Right hindlimb (tissue), 1 donor: Measurements from ENCODE around the gene PRDM16.
A peak's percentile ranks its signal among the peaks of the same experiment; 100 is the strongest.

ENCODE experiments used
- DNase-seq: peaks from one replicate; pipeline ENCODE4 v3.0.0-alpha.2; 2018

PRDM16 gene

DNA sequence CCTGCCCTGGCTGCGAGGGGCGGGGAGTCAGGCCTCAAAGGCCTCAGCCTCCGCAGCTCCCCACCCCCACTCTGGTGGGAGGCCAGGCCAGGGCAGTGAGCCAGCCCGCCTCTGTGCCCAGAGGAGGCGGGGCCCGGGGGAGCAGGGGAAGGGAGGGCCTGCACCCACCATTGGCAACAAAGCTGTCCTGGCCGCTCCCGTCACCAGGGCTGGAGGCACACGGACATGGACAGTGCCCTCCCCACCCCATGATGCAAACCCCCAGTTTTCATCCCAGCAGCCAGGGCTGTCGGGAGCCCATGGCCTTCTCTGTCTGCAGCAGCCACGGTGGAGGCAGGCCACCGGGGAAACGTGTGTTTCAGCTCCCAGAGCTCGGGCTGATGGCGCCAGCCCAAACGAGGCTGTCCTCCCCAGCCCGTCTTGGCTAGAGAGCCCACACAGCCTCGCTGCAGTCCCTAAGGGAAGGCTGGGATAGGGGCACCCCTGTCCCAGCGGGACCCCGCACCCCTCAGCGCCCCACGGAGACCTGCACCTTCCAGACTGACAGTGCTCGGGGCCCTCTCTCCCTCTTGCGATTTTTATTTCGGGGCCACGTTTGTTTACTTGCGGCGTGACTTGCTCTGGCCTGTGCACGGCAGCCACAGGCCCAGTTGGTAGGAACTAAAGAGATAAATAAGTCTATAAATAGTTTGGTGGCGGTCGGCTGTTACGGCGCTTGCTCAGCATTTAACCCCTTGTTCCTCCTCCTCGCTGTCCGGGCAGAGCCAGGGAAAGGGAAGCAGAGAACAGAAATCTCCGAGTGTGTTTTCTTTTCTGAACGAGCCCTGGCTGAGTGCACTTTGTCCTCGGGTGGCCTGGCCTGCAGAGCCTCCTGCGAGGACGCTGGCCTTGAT lies 101.8 kb downstream of the PRDM16 start:
- DNase-seq = peak; percentile 80

GRCh38 chr1:3171761-3172160 lies 102.8 kb downstream of the PRDM16 start:
- DNase-seq = no peak

DNA sequence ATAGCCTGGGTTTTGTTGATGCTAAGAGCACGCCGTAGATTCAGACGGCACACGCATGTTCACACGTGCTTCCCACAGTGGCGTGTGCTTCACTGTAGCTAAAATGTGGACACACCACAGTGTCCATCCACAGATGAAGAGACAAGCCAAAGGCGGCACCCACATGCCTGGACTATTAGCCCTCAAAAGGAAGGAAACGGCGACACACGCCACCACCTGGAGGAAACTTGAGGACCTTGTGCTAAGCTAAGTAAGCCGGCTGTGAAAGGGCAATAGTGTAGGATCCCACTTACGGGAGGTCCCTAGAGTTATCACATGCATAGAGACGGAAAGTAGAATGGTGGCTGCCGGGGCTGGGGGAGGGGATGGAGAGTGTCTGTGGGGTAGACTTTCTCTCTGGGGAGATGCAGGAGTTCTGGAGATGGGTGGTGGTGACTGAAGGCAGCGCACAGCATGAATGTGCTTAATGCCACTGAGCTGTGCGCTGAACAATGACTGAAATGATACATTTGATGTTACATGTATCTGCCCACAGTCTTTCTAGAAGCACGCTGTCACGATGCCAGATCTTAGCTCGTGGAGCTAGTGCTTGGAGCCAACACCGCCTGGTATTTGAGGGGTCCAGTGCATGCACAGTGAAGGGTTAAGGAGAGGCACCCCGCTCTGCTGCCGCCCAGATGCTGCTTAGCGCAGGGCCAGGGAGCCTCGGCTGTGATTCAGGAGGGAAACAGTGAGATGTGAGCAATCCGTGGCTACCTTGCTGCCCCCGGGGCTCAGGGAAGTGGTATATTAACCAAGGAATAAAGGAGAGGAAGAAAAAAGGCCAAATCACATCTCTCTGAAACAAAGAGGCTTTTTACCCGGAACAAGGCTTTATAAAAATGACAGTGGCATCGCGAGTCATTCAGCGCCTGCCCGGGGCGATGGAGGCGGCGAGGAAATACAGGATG lies 103.7 kb downstream of the PRDM16 start:
- DNase-seq = no peak

DNA sequence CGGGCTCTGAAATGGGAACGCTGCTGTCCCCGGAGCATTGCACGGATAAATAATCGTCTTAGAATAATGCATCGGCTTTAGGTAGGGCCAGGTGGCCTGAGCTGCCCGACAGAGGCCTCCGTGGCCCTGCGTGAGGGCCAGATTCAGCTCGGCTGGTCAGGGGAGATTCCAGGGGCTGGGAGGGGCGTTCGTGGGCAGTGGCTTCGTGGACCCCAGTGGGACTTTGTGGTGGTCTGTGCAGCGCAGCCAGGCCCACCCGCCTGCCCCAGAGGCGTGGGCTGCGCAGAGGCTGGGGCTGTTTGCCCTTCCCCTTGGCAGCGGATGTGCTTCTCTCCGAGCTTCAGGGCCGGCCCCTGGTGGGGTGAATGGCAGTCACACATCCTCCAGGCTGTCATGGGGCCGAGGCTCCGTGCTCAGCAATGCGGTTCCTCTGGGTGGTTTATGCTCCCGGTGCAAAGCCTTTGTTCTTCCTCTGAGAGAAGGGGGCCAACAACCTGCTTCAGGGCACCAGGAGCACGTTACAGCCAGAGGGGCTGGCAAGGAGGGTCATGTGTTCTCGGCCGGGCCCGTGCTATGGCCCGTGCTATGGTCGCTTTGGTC lies 104.5 kb downstream of the PRDM16 start:
- DNase-seq = no peak

- DNase-seq = peak; percentile 48
Observed at GRCh38 chr1:3174487-3175247, 105.7 kb downstream of the PRDM16 start.

GRCh38 chr1:3175486-3175885 lies 106.5 kb downstream of the PRDM16 start:
- DNase-seq = no peak

- DNase-seq = no peak
Observed at GRCh38 chr1:3176028-3176427, 107.0 kb downstream of the PRDM16 start.

DNA sequence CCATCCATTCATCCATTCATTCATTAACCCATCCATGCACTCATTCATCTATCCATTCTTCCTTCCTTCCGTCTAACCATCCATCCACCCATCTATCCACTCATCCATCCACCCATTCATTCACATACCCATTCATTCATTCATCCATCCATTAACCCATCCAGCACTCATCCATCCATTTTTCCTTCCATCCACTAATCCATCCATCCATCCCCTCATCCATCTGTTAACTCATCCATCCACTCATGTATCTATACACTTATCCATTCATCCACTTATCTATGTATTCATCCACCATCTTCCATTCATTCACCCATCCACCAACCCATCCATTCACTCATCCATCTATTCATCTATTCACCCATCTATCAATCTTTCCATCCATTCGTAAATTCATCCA lies 107.8 kb downstream of the PRDM16 start:
- no peak for DNase-seq

DNA sequence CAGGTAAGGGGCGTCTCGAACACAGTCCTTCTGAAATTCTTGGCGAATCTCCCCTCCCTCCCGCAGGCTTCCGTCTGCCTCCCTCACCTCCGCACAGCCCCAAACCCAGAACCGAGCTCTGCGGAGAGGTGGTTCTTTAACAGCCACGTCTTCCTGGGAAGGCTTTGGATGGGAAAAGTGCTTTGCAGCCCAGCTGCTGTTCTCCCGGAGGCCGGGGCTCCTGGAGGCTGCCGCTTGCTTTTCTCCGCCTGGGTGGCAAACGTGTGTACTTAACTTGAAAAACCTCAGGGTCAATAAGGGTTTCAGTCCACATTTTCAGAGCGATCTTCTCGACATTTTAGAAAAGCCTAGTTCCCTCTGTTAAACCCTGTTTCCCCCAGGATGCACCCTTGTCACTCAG lies 109.3 kb downstream of the PRDM16 start:
- DNase-seq = no peak

GRCh38 chr1:3179471-3179870 lies 110.5 kb downstream of the PRDM16 start:
- DNase-seq = no peak

- no peak for DNase-seq
Observed at GRCh38 chr1:3180915-3181314, 111.9 kb downstream of the PRDM16 start.

DNA sequence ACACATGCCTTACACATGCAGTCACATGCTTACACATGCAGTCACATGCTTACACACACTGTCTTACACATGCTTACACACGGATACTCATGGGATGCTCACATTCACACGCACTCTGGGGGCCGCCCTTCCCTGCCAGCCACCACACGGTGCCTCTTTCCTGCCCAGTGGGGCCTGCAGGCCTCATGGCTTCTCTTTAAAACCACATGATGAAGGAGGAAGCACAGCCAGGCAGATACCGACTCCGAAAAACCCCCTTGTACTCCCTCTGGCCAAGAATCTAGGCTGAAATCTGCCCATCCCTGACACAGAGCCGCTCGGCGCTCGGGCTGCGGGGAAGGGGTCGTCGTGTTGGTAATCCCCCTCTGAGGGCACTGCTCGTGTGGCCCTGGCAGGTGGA lies 113.0 kb downstream of the PRDM16 start:
- DNase-seq = no peak

- no peak for DNase-seq
Observed at GRCh38 chr1:3183411-3183810, 114.4 kb downstream of the PRDM16 start.

GRCh38 chr1:3183813-3184212 lies 114.8 kb downstream of the PRDM16 start:
- DNase-seq = no peak

- no peak for DNase-seq
Observed at GRCh38 chr1:3184666-3185065, 115.7 kb downstream of the PRDM16 start.

DNA sequence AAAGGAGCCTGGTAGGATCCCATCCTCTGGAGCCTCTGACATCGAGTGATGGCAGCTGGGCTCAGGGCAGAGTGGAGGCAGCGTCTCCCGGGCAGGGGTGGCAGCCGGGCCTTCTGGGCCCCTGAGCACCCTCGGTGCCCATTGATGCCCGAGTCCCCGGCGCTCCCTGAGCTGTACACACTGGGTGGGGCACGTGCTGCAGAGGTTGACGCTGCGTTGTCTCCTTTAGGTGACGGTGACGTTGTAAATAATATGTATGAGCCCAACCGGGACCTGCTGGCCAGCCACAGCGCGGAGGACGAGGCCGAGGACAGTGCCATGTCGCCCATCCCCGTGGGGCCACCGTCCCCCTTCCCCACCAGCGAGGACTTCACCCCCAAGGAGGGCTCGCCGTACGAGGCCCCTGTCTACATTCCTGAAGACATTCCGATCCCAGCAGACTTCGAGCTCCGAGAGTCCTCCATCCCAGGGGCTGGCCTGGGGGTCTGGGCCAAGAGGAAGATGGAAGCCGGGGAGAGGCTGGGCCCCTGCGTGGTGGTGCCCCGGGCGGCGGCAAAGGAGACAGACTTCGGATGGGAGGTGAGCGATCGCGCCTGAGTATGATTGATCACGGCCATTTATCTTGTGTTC lies 117.0 kb downstream of the PRDM16 start:
- no peak for DNase-seq

DNA sequence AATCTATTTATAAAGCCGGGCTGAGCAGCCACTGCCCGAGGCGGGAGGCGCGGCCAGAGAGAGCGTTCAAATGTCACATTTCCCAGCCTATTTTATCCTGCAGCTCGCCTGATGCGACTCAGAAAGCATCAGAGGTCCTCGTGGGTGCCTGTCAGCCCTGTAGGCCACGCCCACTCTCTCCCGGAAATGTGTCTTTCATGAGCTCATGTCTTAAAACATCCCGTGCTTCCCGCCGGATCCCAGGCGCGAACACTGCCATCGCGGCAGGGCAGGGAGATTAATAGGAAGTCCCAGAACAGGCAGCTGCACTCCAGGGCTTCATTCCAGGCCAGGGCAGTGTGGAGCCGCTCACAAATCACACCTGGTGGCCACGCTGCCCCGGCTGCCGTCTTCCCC lies 117.5 kb downstream of the PRDM16 start:
- peak; percentile 83 for DNase-seq

DNA sequence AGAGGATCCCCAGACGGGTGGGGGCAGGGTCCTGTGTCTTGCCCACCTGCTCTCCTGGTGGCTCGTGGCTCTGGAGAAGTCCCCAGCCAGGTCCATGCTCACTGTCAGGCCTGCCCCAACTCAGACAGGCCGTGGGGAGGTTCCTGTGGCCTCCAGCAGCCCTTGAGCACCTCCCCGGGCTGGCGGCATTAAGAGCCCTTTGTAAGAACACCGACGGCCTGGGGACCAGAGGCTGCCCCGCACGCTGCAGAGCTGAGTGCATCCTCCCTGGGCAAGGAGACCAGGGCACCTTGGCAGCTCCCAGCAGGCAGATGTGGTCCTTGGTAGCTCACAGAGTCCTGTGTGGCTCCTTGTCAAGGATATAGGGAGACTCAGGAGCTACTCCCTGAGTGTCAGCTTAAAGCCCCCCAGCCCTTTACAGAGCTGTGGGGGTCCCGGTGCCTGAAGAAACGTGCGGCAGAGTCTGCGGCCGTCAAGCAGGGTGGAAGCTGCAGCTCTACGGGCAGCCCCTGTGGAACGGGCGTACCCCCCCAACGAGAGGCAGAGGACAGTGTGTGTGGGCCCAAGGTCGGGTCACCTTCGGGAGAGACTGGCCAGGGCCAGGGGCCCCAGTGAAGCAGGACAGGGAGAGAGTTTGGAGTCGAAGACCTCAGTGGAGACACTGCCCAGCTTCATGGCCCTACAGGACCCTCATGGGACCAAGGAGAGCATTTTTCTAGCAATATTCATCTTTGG lies 118.6 kb downstream of the PRDM16 start:
- DNase-seq = no peak

GRCh38 chr1:3188150-3188971 lies 119.4 kb downstream of the PRDM16 start:
- DNase-seq = no peak

GRCh38 chr1:3190256-3191041 lies 121.4 kb downstream of the PRDM16 start:
- DNase-seq = no peak
